ENCODE results near the gene CNIH3.

Gene CNIH3

DNA sequence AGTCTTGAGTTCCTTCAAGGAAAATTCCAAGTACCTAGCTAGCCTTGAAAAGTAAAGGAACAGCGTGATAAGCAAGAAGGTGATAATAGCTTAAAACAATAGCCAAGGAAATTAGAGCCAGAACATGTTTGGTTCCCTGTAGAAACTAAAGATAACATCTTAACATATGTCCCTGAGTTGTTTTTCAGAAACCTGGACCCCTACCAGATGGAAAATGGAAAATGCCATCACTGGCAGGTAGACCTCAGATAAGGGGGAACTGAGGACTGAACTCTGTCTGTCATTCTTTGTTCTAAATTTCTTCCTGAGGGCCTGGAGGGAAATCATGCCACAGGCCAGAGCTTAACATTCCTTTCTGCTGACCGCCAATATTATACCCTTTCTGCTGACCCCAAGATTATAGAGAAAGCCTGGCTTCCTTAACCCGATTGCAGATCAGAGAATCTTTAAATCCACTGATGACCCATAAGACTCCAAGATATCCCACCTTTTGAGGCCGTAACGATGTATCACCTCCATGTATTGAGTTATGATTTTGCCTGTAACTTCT, 23.4 kb downstream of the CNIH3 start:
- Mint-ChIP-seq H3K36me3 (ENCODE audit: insufficient read depth) (no peaks in the 10 kb centered on the region), H3K27ac (peak overlapping the region in 1 of 2 donors; percentile 2), H3K9me3 (no peaks in the 10 kb centered on the region), H3K4me1 (ENCODE audit: low read depth in 2 of 2) (peaks cover 8 to 9% of the 10 kb centered on the region in 2 donors), H3K27me3 (peaks cover 12 to 50% of the 10 kb centered on the region in 2 donors), H3K4me3 (no peak overlapping the region)
- DNase-seq (no peak), ATAC-seq (replicated peaks) (no peak)

- no peaks in the 10 kb centered on the region for H3K36me3 Mint-ChIP-seq (ENCODE audit: insufficient read depth)
- ATAC-seq (replicated peaks) (no peak), DNase-seq (no peak)
- H3K4me3 Mint-ChIP-seq = no peak overlapping the region
- H3K27ac Mint-ChIP-seq = peak overlapping the region in 1 of 2 donors; percentile 2
- H3K27me3 Mint-ChIP-seq = peaks cover 8 to 45% of the 10 kb centered on the region in 2 donors
- H3K4me1 Mint-ChIP-seq (ENCODE audit: low read depth in 2 of 2) = peaks cover 9 to 11% of the 10 kb centered on the region in 2 donors
- no peaks in the 10 kb centered on the region for H3K9me3 Mint-ChIP-seq
These were observed 23.9 kb downstream of the CNIH3 start for GRCh38 chr1:224640018-224640417.

DNA sequence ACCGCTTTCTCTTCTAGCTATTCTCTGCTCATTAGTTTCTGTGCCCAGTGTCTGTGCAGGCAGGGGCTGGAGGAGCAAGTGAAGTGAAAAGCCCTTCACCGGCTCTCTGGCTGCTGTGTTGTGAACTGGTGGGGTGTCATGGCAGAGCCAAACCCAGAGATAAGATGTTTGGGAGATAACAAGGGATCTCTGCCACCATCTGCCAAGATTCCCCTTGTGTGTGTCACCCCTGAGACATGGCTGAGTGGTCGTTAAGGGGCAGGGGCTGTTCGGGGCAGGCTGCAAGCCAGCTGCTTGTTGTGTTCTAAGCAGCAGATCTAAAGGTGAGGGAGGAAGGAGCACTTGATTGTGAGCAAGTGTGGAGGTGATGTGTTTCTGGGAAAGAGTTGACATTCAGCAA, 24.5 kb downstream of the CNIH3 start:
- peaks cover 8 to 43% of the 10 kb centered on the region in 2 donors for H3K27me3 Mint-ChIP-seq
- H3K4me1 Mint-ChIP-seq (ENCODE audit: low read depth in 2 of 2) = peaks cover 9 to 14% of the 10 kb centered on the region in 2 donors
- ATAC-seq (replicated peaks) (no peak), DNase-seq (no peak)
- H3K36me3 Mint-ChIP-seq (ENCODE audit: insufficient read depth) = no peaks in the 10 kb centered on the region
- H3K9me3 Mint-ChIP-seq = no peaks in the 10 kb centered on the region
- no peak overlapping the region for H3K4me3 Mint-ChIP-seq
- H3K27ac Mint-ChIP-seq = no peak overlapping the region

DNA sequence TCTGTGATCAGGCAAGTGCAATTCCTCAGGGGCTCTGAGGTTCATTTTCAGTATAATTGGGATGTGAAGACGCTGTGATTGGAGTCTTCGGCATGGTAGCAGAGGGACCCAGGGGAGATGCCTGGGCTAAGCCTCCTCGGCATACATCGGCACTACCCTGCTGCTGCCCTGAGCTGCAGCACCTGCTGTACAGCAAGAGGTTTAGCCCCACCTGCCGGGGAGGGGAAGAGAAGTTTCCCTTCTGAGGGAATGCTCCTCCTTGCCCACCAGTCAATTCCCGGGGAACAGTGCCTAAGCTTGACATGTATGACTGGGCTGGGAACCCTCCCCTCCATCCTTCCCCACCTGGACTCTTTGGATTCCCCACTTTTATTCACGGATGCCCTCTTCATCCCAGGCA, 24.9 kb downstream of the CNIH3 start:
- Mint-ChIP-seq H3K27ac (no peak overlapping the region), H3K27me3 (peaks cover 8 to 43% of the 10 kb centered on the region in 2 donors), H3K36me3 (ENCODE audit: insufficient read depth) (no peaks in the 10 kb centered on the region), H3K4me3 (no peak overlapping the region), H3K4me1 (ENCODE audit: low read depth in 2 of 2) (peaks cover 9 to 14% of the 10 kb centered on the region in 2 donors), H3K9me3 (no peaks in the 10 kb centered on the region)
- DNase-seq (no peak), ATAC-seq (replicated peaks) (no peak)

DNA sequence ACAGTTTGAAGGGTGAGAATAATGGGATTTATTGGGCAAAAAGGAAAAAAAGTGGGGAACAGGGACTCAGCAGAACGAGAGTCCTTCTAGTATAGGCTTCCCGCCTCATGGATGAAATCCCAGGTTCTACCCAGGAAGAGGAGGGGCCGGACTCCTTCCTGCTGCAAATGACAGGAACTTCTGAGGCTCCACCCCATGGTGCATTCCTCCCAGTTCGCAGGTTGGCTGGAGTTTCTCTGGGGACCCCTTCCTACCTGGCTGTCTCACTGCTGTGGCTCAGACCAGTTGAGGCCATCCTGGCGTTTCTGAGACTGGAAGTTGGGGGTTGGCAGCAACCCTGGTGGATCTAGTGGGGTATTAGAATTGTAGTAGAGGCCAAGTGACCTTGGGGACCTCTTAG, 27.5 kb downstream of the CNIH3 start:
- Mint-ChIP-seq H3K36me3 (ENCODE audit: insufficient read depth) (no peaks in the 10 kb centered on the region), H3K27ac (no peak overlapping the region), H3K4me3 (no peak overlapping the region), H3K9me3 (no peaks in the 10 kb centered on the region), H3K4me1 (ENCODE audit: low read depth in 2 of 2) (peaks cover 0 to 9% of the 10 kb centered on the region in 2 donors), H3K27me3 (peaks cover 16 to 41% of the 10 kb centered on the region in 2 donors)
- no peak for DNase-seq
- no peak for ATAC-seq (replicated peaks)

DNA sequence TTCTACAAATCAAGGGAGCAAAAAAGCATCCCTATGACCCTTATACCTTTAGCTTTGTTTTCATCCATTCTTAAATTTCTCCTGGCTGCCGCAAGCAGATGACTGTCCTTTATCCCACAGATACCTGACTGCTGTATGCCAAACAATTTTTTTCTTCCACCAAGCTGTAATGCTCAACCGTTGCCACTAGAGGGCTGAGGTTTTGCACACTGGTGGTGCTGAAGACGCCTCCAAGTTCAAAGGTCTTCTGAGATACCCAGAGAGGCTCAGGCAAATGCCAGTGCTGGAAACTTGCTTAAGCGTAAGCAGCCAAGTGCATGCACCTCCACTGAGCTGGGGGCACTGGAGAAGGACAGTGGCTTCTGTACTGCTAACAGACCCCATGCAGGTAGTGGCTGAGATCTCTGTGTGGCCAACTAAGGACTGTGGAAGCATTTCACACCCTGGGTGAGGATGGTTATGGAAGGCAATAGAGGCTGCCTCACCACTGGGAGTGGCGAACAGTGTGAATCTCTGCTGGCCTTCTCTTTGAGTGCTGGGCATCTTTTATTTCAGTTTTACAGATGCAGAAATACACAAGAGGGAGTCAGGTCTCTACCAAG, 28.5 kb downstream of the CNIH3 start:
- DNase-seq (peak; percentile 44 to 62 (median 53)), ATAC-seq (replicated peaks) (peak; percentile 74)
- no peaks in the 10 kb centered on the region for H3K36me3 Mint-ChIP-seq (ENCODE audit: insufficient read depth)
- no peaks in the 10 kb centered on the region for H3K9me3 Mint-ChIP-seq
- H3K4me3 Mint-ChIP-seq = no peak overlapping the region
- H3K27me3 Mint-ChIP-seq = peaks cover 16 to 33% of the 10 kb centered on the region in 2 donors
- H3K27ac Mint-ChIP-seq = no peak overlapping the region
- peaks cover 0 to 9% of the 10 kb centered on the region in 2 donors for H3K4me1 Mint-ChIP-seq (ENCODE audit: low read depth in 2 of 2)

GRCh38 chr1:224647449-224647848, 31.3 kb downstream of the CNIH3 start:
- ATAC-seq (replicated peaks) (no peak), DNase-seq (no peak)

DNA sequence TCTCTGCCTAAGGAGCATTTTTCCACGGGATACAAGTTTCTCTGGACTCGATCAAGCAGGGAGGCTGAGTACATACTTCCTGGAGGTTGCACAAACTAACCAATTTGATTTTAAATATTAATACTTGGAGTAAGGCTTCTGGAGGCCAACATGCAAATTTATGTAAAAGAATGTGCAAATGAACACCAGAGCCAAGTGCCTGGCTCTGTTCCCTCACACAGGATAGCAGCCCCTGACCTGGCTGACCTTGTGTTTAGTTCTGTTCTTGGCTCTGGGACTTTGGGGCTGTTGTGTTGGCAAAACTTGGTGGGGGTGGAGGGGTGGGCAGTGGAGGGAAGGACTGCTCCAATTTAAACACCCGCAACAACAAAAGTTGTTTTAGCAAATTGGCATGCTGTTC, 34.2 kb downstream of the CNIH3 start:
- Mint-ChIP-seq H3K27me3 (peaks cover 8 to 45% of the 10 kb centered on the region in 2 donors), H3K36me3 (ENCODE audit: insufficient read depth) (no peaks in the 10 kb centered on the region), H3K27ac (no peak overlapping the region), H3K4me1 (ENCODE audit: low read depth in 2 of 2) (peaks cover 0 to under 1% of the 10 kb centered on the region in 2 donors), H3K9me3 (no peaks in the 10 kb centered on the region), H3K4me3 (no peak overlapping the region)
- ATAC-seq (replicated peaks) (no peak), DNase-seq (no peak)

More at GRCh38 chr1:224647449-224647848, 31.3 kb downstream of the CNIH3 start:
- H3K9me3 Mint-ChIP-seq = no peaks in the 10 kb centered on the region
- H3K4me3 Mint-ChIP-seq = no peak overlapping the region
- no peaks in the 10 kb centered on the region for H3K36me3 Mint-ChIP-seq (ENCODE audit: insufficient read depth)
- H3K27ac Mint-ChIP-seq = no peak overlapping the region
- H3K27me3 Mint-ChIP-seq = peaks cover 16 to 33% of the 10 kb centered on the region in 2 donors
- H3K4me1 Mint-ChIP-seq (ENCODE audit: low read depth in 2 of 2) = peaks cover 0 to 9% of the 10 kb centered on the region in 2 donors

DNA sequence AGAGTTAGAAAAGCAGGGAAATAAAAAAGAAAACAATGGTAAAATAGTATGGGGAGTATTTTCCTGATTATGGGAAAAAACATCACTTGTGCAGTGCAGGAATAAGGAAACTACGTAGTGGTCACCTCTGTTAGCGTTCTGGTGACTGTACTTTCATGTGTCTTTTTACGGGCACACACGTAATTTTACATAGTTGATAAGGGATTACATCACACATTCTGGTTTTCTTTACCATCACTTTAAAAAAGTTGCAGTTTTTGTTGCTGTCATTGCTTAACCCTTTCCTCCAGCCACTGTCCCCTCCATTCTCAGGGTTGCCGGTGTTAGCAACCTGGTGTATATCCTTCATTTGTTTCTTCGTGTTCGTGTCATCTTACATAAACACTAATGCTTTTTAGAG, 35.1 kb downstream of the CNIH3 start:
- Mint-ChIP-seq H3K36me3 (ENCODE audit: insufficient read depth) (no peaks in the 10 kb centered on the region), H3K27ac (no peak overlapping the region), H3K4me1 (ENCODE audit: low read depth in 2 of 2) (no peaks in the 10 kb centered on the region), H3K4me3 (no peak overlapping the region), H3K9me3 (no peaks in the 10 kb centered on the region), H3K27me3 (peaks cover 17 to 54% of the 10 kb centered on the region in 2 donors)
- DNase-seq = no peak
- ATAC-seq (replicated peaks) = no peak

DNA sequence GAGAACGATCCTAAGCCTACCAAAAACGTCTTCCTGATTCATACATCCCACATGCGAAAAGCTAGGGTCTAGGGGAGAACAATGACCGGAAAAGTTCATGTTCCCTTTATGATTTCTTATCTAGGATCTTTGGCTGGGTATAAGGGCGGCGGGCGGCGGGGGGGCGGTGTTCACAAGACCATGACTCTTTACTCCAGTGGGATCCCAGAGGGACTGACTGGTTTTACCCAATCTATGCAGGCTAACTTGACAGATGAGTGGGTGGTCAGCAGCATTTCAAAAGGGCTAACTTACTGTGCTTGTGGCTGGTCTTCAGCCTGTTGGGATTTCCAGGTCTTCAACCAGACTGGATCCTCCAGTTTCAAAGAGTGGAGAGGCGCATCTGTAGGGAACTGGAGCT, 40.3 kb downstream of the CNIH3 start:
- H3K27me3 Mint-ChIP-seq = peaks cover 20 to 56% of the 10 kb centered on the region in 2 donors
- DNase-seq = no peak
- H3K27ac Mint-ChIP-seq = no peak overlapping the region
- no peaks in the 10 kb centered on the region for H3K36me3 Mint-ChIP-seq (ENCODE audit: insufficient read depth)
- no peaks in the 10 kb centered on the region for H3K9me3 Mint-ChIP-seq
- ATAC-seq (replicated peaks) = no peak
- no peaks in the 10 kb centered on the region for H3K4me1 Mint-ChIP-seq (ENCODE audit: low read depth in 2 of 2)
- no peak overlapping the region for H3K4me3 Mint-ChIP-seq

- Mint-ChIP-seq H3K36me3 (ENCODE audit: insufficient read depth) (no peaks in the 10 kb centered on the region), H3K27me3 (peaks cover 33 to 56% of the 10 kb centered on the region in 2 donors), H3K4me3 (no peak overlapping the region), H3K27ac (no peak overlapping the region), H3K4me1 (ENCODE audit: low read depth in 2 of 2) (no peaks in the 10 kb centered on the region), H3K9me3 (no peaks in the 10 kb centered on the region)
- ATAC-seq (replicated peaks) = no peak
- DNase-seq = no peak
These were observed 44.0 kb downstream of the CNIH3 start for GRCh38 chr1:224660074-224660473.

DNA sequence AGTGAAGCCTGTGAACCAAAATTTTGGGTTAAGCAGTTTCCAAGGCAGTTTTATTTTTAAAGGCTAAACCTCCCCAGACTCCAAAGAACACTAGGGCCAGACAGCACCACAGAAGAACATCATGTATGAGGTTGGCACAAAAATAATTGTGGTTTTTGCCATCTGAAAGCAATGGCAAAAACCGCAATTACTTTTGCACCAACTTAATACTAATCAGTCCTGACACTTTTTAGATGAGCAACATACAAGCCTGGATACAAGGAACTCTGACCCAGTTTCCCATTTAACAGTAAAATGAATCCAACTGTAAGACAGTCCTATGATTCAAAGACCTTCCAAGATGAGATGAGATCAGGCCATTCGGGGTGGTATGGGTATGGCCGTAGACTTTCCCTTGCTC, 46.8 kb downstream of the CNIH3 start:
- Mint-ChIP-seq H3K27ac (no peak overlapping the region), H3K9me3 (no peaks in the 10 kb centered on the region), H3K4me1 (ENCODE audit: low read depth in 2 of 2) (no peaks in the 10 kb centered on the region), H3K36me3 (ENCODE audit: insufficient read depth) (no peaks in the 10 kb centered on the region), H3K4me3 (no peak overlapping the region), H3K27me3 (peaks cover 31 to 48% of the 10 kb centered on the region in 2 donors)
- DNase-seq (no peak), ATAC-seq (replicated peaks) (no peak)

DNA sequence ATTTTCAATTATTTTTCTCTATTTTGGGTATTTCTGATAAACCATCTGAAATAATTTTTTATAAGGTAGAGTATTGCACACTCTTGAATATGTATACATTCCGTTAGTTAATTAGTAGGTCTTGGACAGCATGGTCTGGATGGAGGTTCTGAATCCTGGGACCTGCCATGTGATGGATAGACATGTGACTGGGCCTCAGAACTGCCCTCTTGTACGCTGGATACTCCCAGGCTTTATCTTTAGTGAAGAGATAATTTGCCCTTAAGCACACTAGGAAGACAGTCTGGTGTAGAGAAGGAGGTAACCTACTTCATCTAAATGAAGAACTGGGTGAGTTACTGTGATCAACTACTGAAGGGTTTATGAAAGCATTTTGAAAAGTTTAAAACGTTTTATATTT, 48.9 kb downstream of the CNIH3 start:
- peaks cover 28 to 54% of the 10 kb centered on the region in 2 donors for H3K27me3 Mint-ChIP-seq
- no peaks in the 10 kb centered on the region for H3K4me1 Mint-ChIP-seq (ENCODE audit: low read depth in 2 of 2)
- H3K27ac Mint-ChIP-seq = no peak overlapping the region
- no peaks in the 10 kb centered on the region for H3K36me3 Mint-ChIP-seq (ENCODE audit: insufficient read depth)
- no peaks in the 10 kb centered on the region for H3K9me3 Mint-ChIP-seq
- DNase-seq (no peak), ATAC-seq (replicated peaks) (no peak)
- H3K4me3 Mint-ChIP-seq = no peak overlapping the region

DNA sequence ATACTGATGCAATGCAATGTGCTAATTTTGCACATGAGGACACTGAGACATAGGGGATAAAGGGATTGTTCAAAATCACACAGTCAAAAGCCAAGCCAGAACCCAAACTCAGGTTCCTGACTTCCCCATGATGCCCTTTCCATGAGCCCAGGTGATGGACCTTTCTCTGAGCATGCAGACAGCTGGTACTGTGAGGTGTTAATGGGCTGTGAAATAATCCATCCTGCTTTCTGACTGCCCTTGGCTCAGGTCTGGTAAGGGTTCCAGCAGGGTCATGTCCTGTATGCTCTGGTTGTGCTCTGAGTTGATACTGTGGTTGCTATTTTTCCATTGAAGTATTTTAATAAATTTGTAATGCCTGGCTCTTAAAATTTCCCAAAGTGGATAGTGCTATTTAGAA, 50.0 kb downstream of the CNIH3 start:
- H3K4me3 Mint-ChIP-seq = no peak overlapping the region
- peaks cover 30 to 60% of the 10 kb centered on the region in 2 donors for H3K27me3 Mint-ChIP-seq
- H3K9me3 Mint-ChIP-seq = no peaks in the 10 kb centered on the region
- no peaks in the 10 kb centered on the region for H3K4me1 Mint-ChIP-seq (ENCODE audit: low read depth in 2 of 2)
- H3K27ac Mint-ChIP-seq = no peak overlapping the region
- no peaks in the 10 kb centered on the region for H3K36me3 Mint-ChIP-seq (ENCODE audit: insufficient read depth)
- ATAC-seq (replicated peaks) (no peak), DNase-seq (no peak)
